A549 (cell line): ENCODE data around the gene CEBPB. TPM values are rescaled to one million over a fixed set of nuclear protein-coding genes. Genes with fewer than 3 reads are reported as not detected.

Source experiments
- BCL3 ChIP-seq: fragments of >200 bp; sonication (Bioruptor Twin); formaldehyde crosslinking; IDR thresholded peaks from 3 replicates; pipeline ENCODE4 v1.6.1; 2016
- CBX8 ChIP-seq: fragments of 200-600 bp; sonication (generic); IDR thresholded peaks from 2 replicates; pipeline ENCODE4 v1.6.1; 2016
- EHF ChIP-seq: fragments of 250-450 bp; sonication (Bioruptor Pico); IDR thresholded peaks from 2 replicates; pipeline ENCODE4 v1.5.0; 2020; ENCODE audit warnings: mild to moderate bottlenecking
- EHMT2 ChIP-seq: fragments of 200-600 bp; sonication (generic); IDR thresholded peaks from 2 replicates; pipeline ENCODE4 v1.6.1; 2016; ENCODE audit warnings: antibody characterized with exemption, low read depth, mild to moderate bottlenecking, moderate library complexity
- ELK1 ChIP-seq: fragments of 150-350 bp; IDR thresholded peaks from 2 replicates; pipeline ENCODE4 v1.6.1; 2014; ENCODE audit warnings: low read depth, mild to moderate bottlenecking, low read length
- EP300 ChIP-seq, 2 experiments: fragments of >200 bp; sonication (Bioruptor Twin); formaldehyde crosslinking; IDR thresholded peaks; 2 replicates in 1 of 2; 3 replicates in 1 of 2; pipeline ENCODE4 v1.6.1; 2016 to 2017
- FOSB ChIP-seq: fragments of 250-450 bp; sonication (Bioruptor Pico); IDR thresholded peaks from 2 replicates; pipeline ENCODE4 v1.5.0; 2020; ENCODE audit warnings: mild to moderate bottlenecking, moderate library complexity
- FOSL2 ChIP-seq, 2 experiments: fragments of 450-650 bp in 1 of 2; fragments of >200 bp in 1 of 2; sonication (Bioruptor Twin) in 1 of 2; formaldehyde crosslinking; IDR thresholded peaks; 2 replicates each; pipeline versions ENCODE4 v1.5.0 to v1.6.1; 2016 to 2020; ENCODE audit warnings: mild to moderate bottlenecking in 1 of 2, moderate library complexity in 1 of 2
- HES2 ChIP-seq: fragments of >200 bp; sonication (Bioruptor Twin); formaldehyde crosslinking; IDR thresholded peaks from 2 replicates; pipeline ENCODE4 v1.6.1; 2016
- HEYL ChIP-seq: fragments of 250-450 bp; sonication (Bioruptor Pico); IDR thresholded peaks from 2 replicates; pipeline ENCODE4 v1.8.0; 2021; ENCODE audit warnings: mild to moderate bottlenecking, moderate library complexity
- HOXB13 ChIP-seq: fragments of 250-450 bp; sonication (Bioruptor Pico); IDR thresholded peaks from 2 replicates; pipeline ENCODE4 v1.5.0; 2020; ENCODE audit warnings: low read depth, mild to moderate bottlenecking, moderate library complexity
- JUN ChIP-seq, 2 experiments: fragments of >200 bp; sonication (Bioruptor Twin); formaldehyde crosslinking; IDR thresholded peaks; 2 replicates in 1 of 2; 3 replicates in 1 of 2; pipeline ENCODE4 v1.6.1; 2016 to 2017
- MAFK ChIP-seq: fragments of 450-650 bp; IDR thresholded peaks from 2 replicates; pipeline ENCODE4 v1.6.1; 2014; ENCODE audit not compliant: partially characterized antibody
- MAZ ChIP-seq: fragments of 150-350 bp; IDR thresholded peaks from 2 replicates; pipeline ENCODE4 v1.6.1; 2014; ENCODE audit warnings: antibody characterized with exemption, low read depth, low read length, borderline replicate concordance
- MYC ChIP-seq: IDR thresholded peaks from 2 replicates; pipeline ENCODE4 v1.6.1; 2012; ENCODE audit warnings: mild to moderate bottlenecking, inconsistent platforms, low read length, improper control_type of control experiment, borderline replicate concordance
- NFE2L2 ChIP-seq: fragments of 150-350 bp; conservative IDR thresholded peaks from 2 replicates; pipeline ENCODE4 v1.6.1; 2014; ENCODE audit warnings: low read length
- POLR2A ChIP-seq: IDR thresholded peaks from 2 replicates; pipeline ENCODE4 v1.6.1; 2012; ENCODE audit warnings: mild to moderate bottlenecking, low read length
- POLR2AphosphoS2 ChIP-seq: conservative IDR thresholded peaks from 2 replicates; pipeline ENCODE4 v1.6.1; 2012; ENCODE audit warnings: low read length, improper control_type of control experiment, inconsistent platforms
- RAD21 ChIP-seq, 2 experiments: fragments of >200 bp in 1 of 2; sonication (Bioruptor Twin) in 1 of 2; formaldehyde crosslinking in 1 of 2; IDR thresholded peaks in 1 of 2; conservative IDR thresholded peaks in 1 of 2; 2 replicates in 1 of 2; 3 replicates in 1 of 2; pipeline ENCODE4 v1.6.1; 2012 to 2018; ENCODE audit warnings: inconsistent platforms in 1 of 2
- SMC3 ChIP-seq: fragments of >200 bp; sonication (Bioruptor Twin); formaldehyde crosslinking; IDR thresholded peaks from 3 replicates; pipeline ENCODE4 v1.6.1; 2018; ENCODE audit warnings: inconsistent platforms
- SREBF2 ChIP-seq: fragments of 450-650 bp; IDR thresholded peaks from 2 replicates; pipeline ENCODE4 v1.6.1; 2014; ENCODE audit warnings: mild to moderate bottlenecking, moderate library complexity
- polyA plus RNA-seq, 4 experiments: library from polyadenylated mRNA; depleted of rRNA in 3 of 4; stranded (reverse); fragments of >200 nt; fragmentation: RNase III in 1 of 4; extraction: RNeasy Plus Mini Kit Qiagen cat#74134 plus additional on column Dnase treatment in 1 of 4; gene quantifications; 2 replicates in 3 of 4; 3 replicates in 1 of 4; pipeline ENCODE4 v1.2.3, GENCODE V29; 2011 to 2017
- TF ChIP-seq, protein P1 (sequence below): IDR thresholded peaks from 2 replicates; pipeline ENCODE4 v1.6.1; 2012
- TF ChIP-seq, protein P2 (sequence below): fragments of 250-450 bp; sonication (Bioruptor Pico); IDR thresholded peaks from 2 replicates; pipeline ENCODE4 v1.5.0; 2021; ENCODE audit warnings: mild to moderate bottlenecking, moderate library complexity, borderline replicate concordance

Gene CEBPB
- polyA plus RNA-seq, 2 of the 4 experiments (the other 2 are of a cell fraction): 45.4 to 74.0 TPM

GRCh38 chr20:50165684-50166554 is 24.7 kb upstream of the CEBPB start (continued):
- TF ChIP-seq FOSL2 (IDR thresholded peaks at IDR 0.05) (peak; percentile 97), FOSL2 (CRISPR knock-in tag; IDR thresholded peaks at IDR 0.05) (peak; percentile 100), FOSB (CRISPR knock-in tag) (no peak), EP300 (IDR thresholded peaks at IDR 0.05) (peak; percentile 68 to 90; a peak in 3 of 5 replicates), NFE2L2 (peak; percentile 87), SMC3 (peak; percentile 38; the same call in 2 of the 3 replicates), EHF (CRISPR knock-in tag) (0 out of 2 replicates have a peak, but pooled peaks have one; percentile 28), HOXB13 (peak; percentile 35; the same call in 1 of the 2 replicates), RAD21 (conservative IDR thresholded peaks at IDR 0.05 in 1 of 2, IDR thresholded peaks at IDR 0.05 in 1 of 2) (peak in 1 of 2 experiments; percentile 45; a peak in 2 of 5 replicates), ELK1 (no peak), BCL3 (peak; percentile 78; the same call in 2 of the 3 replicates), MYC (no peak), JUN (IDR thresholded peaks at IDR 0.05) (peak; percentile 96 to 97; a peak in 4 of 5 replicates), MAZ (no peak; the same call in 1 of the 2 replicates), MAFK (peak; percentile 98), HEYL (no peak), SREBF2 (no peak), POLR2A (no peak), CBX8 (no peak), EHMT2 (no peak), HES2 (no peak), POLR2AphosphoS2 (no peak)
- TF ChIP-seq, protein P1, sequence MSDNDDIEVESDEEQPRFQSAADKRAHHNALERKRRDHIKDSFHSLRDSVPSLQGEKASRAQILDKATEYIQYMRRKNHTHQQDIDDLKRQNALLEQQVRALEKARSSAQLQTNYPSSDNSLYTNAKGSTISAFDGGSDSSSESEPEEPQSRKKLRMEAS: peak; percentile 96
- TF ChIP-seq, protein P2, sequence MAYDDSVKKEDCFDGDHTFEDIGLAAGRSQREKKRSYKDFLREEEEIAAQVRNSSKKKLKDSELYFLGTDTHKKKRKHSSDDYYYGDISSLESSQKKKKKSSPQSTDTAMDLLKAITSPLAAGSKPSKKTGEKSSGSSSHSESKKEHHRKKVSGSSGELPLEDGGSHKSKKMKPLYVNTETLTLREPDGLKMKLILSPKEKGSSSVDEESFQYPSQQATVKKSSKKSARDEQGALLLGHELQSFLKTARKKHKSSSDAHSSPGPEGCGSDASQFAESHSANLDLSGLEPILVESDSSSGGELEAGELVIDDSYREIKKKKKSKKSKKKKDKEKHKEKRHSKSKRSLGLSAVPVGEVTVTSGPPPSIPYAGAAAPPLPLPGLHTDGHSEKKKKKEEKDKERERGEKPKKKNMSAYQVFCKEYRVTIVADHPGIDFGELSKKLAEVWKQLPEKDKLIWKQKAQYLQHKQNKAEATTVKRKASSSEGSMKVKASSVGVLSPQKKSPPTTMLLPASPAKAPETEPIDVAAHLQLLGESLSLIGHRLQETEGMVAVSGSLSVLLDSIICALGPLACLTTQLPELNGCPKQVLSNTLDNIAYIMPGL (CRISPR knock-in tag): no peak
